Natural killer cell (primary cell): ENCODE data around the gene SMIM41. TPM values are rescaled to one million over a fixed set of nuclear protein-coding genes. Genes with fewer than 3 reads are reported as not detected.

Source experiments
- ATAC-seq, 3 donors: fragments of 150-1000 bp in 2 of 3; fragments of 200-7000 bp in 1 of 3; cut with Tn5 transposase; 1 replicate in 1 of 3; 2 replicates in 2 of 3; pipeline ENCODE4 v1.10.0; 2021; ENCODE audit warnings: mild to moderate bottlenecking in 2 of 3, moderate library complexity in 2 of 3
- DNase-seq, 2 donors: peaks; one replicate each; pipeline versions ENCODE4 v3.0.0 to v3.0.0-alpha.2; 2013 to 2021; ENCODE audit warnings: mixed read lengths in 1 of 2
- H3K27ac ChIP-seq: one replicate; pipeline ENCODE4 v1.5.1; 2013; ENCODE audit warnings: mild to moderate bottlenecking, low read length
- H3K27me3 ChIP-seq: one replicate; pipeline ENCODE4 v1.6.1; 2013; ENCODE audit warnings: low read length; ENCODE audit not compliant: control insufficient read depth, insufficient read depth
- H3K36me3 ChIP-seq: one replicate; pipeline ENCODE4 v1.6.1; 2013; ENCODE audit warnings: low read length; ENCODE audit not compliant: control insufficient read depth, insufficient read depth
- H3K4me1 ChIP-seq: one replicate; pipeline ENCODE4 v1.6.1; 2013; ENCODE audit warnings: low read length; ENCODE audit not compliant: control insufficient read depth, insufficient read depth
- H3K4me3 ChIP-seq: one replicate; pipeline ENCODE4 v1.5.1; 2013; ENCODE audit warnings: low read length
- H3K9me3 ChIP-seq: one replicate; pipeline ENCODE4 v1.6.1; 2013; ENCODE audit warnings: low read length; ENCODE audit not compliant: control insufficient read depth, insufficient read depth
- H3K27ac Mint-ChIP-seq, 2 donors: one replicate each; pipeline ENCODE4 v1.8.0; 2022; ENCODE audit warnings: mild to moderate bottlenecking in 2 of 2, mixed read lengths in 2 of 2, moderate library complexity in 1 of 2
- H3K27me3 Mint-ChIP-seq, 2 donors: one replicate each; pipeline ENCODE4 v1.8.0; 2022; ENCODE audit warnings: low read depth in 2 of 2, mixed read lengths in 2 of 2
- H3K36me3 Mint-ChIP-seq: one replicate; pipeline ENCODE4 v1.8.0; 2022; ENCODE audit warnings: mixed read lengths
- H3K4me1 Mint-ChIP-seq, 2 donors: one replicate each; pipeline ENCODE4 v1.8.0; 2022; ENCODE audit warnings: mixed read lengths in 2 of 2
- H3K4me3 Mint-ChIP-seq: one replicate; pipeline ENCODE4 v1.8.0; 2022; ENCODE audit warnings: mild to moderate bottlenecking, moderate library complexity, mixed read lengths
- H3K9me3 Mint-ChIP-seq, 2 donors: one replicate each; pipeline ENCODE4 v1.8.0; 2022; ENCODE audit warnings: mixed read lengths in 2 of 2
- WGBS: methylation state at CpG from one replicate; pipeline ENCODE4 v1.1.7; 2013; ENCODE audit warnings: missing lambda C conversion rate; ENCODE audit not compliant: insufficient coverage; 5-methylcytosine and 5-hydroxymethylcytosine counted together
- intact Hi-C: fragments of 100-400 bp; cut with micrococcal nuclease; formaldehyde crosslinking; loops from one replicate; pipeline ENCODE4 v1.14.2; 2022
- total RNA-seq, 4 donors: library from RNA; stranded (reverse); fragments of 120-200 nt in 1 of 4; gene quantifications; one replicate each; pipeline versions ENCODE4 v1.2.3 to v1.2.4, GENCODE V29; 2013 to 2022
- TF ChIP-seq, protein P1 (sequence below): fragments of 200-600 bp; IDR thresholded peaks from one replicate; pipeline ENCODE4 v1.8.0; 2022; ENCODE audit warnings: antibody characterized with exemption

SMIM41 gene
- total RNA-seq, 3 donors from 2014 or later (not counting 1 experiment from before 2014, with no cell fraction given): not detected

DNA sequence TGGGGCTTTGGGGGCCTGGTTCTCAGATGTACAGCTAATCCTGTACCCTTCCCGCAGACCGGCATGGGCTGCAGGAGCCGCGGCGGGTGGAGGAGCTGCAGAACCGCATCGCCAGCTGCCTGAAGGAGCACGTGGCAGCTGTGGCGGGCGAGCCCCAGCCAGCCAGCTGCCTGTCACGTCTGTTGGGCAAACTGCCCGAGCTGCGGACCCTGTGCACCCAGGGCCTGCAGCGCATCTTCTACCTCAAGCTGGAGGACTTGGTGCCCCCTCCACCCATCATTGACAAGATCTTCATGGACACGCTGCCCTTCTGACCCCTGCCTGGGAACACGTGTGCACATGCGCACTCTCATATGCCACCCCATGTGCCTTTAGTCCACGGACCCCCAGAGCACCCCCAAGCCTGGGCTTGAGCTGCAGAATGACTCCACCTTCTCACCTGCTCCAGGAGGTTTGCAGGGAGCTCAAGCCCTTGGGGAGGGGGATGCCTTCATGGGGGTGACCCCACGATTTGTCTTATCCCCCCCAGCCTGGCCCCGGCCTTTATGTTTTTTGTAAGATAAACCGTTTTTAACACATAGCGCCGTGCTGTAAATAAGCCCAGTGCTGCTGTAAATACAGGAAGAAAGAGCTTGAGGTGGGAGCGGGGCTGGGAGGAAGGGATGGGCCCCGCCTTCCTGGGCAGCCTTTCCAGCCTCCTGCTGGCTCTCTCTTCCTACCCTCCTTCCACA lies 20.7 kb upstream of the SMIM41 start:
- H3K4me3 ChIP-seq: no peak overlapping the region
- DNase-seq (no peak), ATAC-seq (peak in 1 of 3 donors; percentile 6)
- Mint-ChIP-seq H3K4me1 (no peaks in the 10 kb centered on the region), H3K27me3 (no peaks in the 10 kb centered on the region), H3K36me3 (no peaks in the 10 kb centered on the region), H3K4me3 (no peak overlapping the region), H3K9me3 (no peaks in the 10 kb centered on the region), H3K27ac (peak overlapping the region in 1 of 2 donors; percentile 41)
- 80% methylated on average over 24 of the region's 25 CpGs for WGBS
- no peaks in the 10 kb centered on the region for H3K4me1 ChIP-seq
- intact Hi-C loops: no loop called here
- TF ChIP-seq, protein P1, sequence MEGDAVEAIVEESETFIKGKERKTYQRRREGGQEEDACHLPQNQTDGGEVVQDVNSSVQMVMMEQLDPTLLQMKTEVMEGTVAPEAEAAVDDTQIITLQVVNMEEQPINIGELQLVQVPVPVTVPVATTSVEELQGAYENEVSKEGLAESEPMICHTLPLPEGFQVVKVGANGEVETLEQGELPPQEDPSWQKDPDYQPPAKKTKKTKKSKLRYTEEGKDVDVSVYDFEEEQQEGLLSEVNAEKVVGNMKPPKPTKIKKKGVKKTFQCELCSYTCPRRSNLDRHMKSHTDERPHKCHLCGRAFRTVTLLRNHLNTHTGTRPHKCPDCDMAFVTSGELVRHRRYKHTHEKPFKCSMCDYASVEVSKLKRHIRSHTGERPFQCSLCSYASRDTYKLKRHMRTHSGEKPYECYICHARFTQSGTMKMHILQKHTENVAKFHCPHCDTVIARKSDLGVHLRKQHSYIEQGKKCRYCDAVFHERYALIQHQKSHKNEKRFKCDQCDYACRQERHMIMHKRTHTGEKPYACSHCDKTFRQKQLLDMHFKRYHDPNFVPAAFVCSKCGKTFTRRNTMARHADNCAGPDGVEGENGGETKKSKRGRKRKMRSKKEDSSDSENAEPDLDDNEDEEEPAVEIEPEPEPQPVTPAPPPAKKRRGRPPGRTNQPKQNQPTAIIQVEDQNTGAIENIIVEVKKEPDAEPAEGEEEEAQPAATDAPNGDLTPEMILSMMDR: no peak
- no peak overlapping the region for H3K27ac ChIP-seq
- H3K36me3 ChIP-seq: no peaks in the 10 kb centered on the region
- H3K27me3 ChIP-seq: no peaks in the 10 kb centered on the region
- H3K9me3 ChIP-seq: no peaks in the 10 kb centered on the region

GRCh38 chr12:52059582-52060497 lies 19.7 kb upstream of the SMIM41 start:
- ATAC-seq (peak in 1 of 3 donors; percentile 17), DNase-seq (no peak)
- Histone ChIP-seq H3K27me3 (no peaks in the 10 kb centered on the region), H3K27ac (no peak overlapping the region), H3K4me1 (no peaks in the 10 kb centered on the region), H3K9me3 (no peaks in the 10 kb centered on the region), H3K4me3 (no peak overlapping the region), H3K36me3 (no peaks in the 10 kb centered on the region)
- Mint-ChIP-seq H3K36me3 (no peaks in the 10 kb centered on the region), H3K9me3 (no peaks in the 10 kb centered on the region), H3K4me1 (no peaks in the 10 kb centered on the region), H3K4me3 (no peak overlapping the region), H3K27ac (no peak overlapping the region), H3K27me3 (no peaks in the 10 kb centered on the region)
- TF ChIP-seq, protein P1: no peak
- WGBS: 81% methylated on average over 11 of the region's 12 CpGs
- intact Hi-C loops: no loop called here

- no peaks in the 10 kb centered on the region for H3K4me1 ChIP-seq
- Mint-ChIP-seq H3K36me3 (no peaks in the 10 kb centered on the region), H3K9me3 (no peaks in the 10 kb centered on the region), H3K27ac (no peak overlapping the region), H3K27me3 (peaks cover 0 to 5% of the 10 kb centered on the region in 2 donors), H3K4me1 (no peaks in the 10 kb centered on the region), H3K4me3 (no peak overlapping the region)
- 89% methylated on average over 12 of the region's 14 CpGs for WGBS
- H3K4me3 ChIP-seq: no peak overlapping the region
- DNase-seq: no peak
- no peaks in the 10 kb centered on the region for H3K9me3 ChIP-seq
- ATAC-seq: peak in 1 of 3 donors; percentile 14
- H3K27me3 ChIP-seq: no peaks in the 10 kb centered on the region
- no peak overlapping the region for H3K27ac ChIP-seq
- intact Hi-C loops: no loop called here
- TF ChIP-seq, protein P1: no peak
- H3K36me3 ChIP-seq: no peaks in the 10 kb centered on the region
These were observed 18.9 kb upstream of the SMIM41 start for GRCh38 chr12:52060498-52061177.
